KMS-11 (cell line): Measurements from ENCODE around the gene ADAT1.

Experiments
- H2AFZ ChIP-seq: fragments of 200-600 bp; sonication (generic); 2 replicates; pipeline ENCODE4 v1.6.1; 2016; ENCODE audit warnings: antibody characterized with exemption, mixed run types, low read depth
- H3K27ac ChIP-seq: fragments of 200-600 bp; sonication (generic); 2 replicates; pipeline ENCODE4 v1.6.1; 2016; ENCODE audit warnings: mild to moderate bottlenecking, mixed run types
- H3K27me3 ChIP-seq: fragments of 200-600 bp; sonication (generic); 2 replicates; pipeline ENCODE4 v1.6.1; 2017; ENCODE audit warnings: mild to moderate bottlenecking, low read depth, mixed run types, moderate library complexity; ENCODE audit not compliant: insufficient read depth
- H3K36me3 ChIP-seq: fragments of 200-600 bp; sonication (generic); 2 replicates; pipeline ENCODE4 v1.6.1; 2017; ENCODE audit warnings: mild to moderate bottlenecking, mixed run types; ENCODE audit not compliant: insufficient read depth
- H3K4me1 ChIP-seq: fragments of 200-600 bp; sonication (generic); 2 replicates; pipeline ENCODE4 v1.6.1; 2016; ENCODE audit warnings: mild to moderate bottlenecking, low read depth, mixed run types; ENCODE audit not compliant: poor library complexity, severe bottlenecking
- H3K4me2 ChIP-seq: fragments of 200-600 bp; sonication (generic); 2 replicates; pipeline ENCODE4 v1.7.0; 2016; ENCODE audit warnings: mild to moderate bottlenecking, mixed run types
- H3K4me3 ChIP-seq: fragments of 200-600 bp; sonication (generic); IDR thresholded peaks from 2 replicates; pipeline ENCODE4 v1.6.1; 2017; ENCODE audit warnings: low read depth, low read length, mixed read lengths; ENCODE audit not compliant: insufficient read depth
- H3K79me2 ChIP-seq: fragments of 200-600 bp; sonication (generic); 2 replicates; pipeline ENCODE4 v1.6.1; 2016; ENCODE audit warnings: low read depth, mixed run types; ENCODE audit not compliant: insufficient read depth
- H3K9ac ChIP-seq: fragments of 200-600 bp; sonication (generic); 2 replicates; pipeline ENCODE4 v1.6.1; 2016; ENCODE audit warnings: mild to moderate bottlenecking, mixed run types
- H4K20me1 ChIP-seq: fragments of 200-600 bp; sonication (generic); 2 replicates; pipeline ENCODE4 v1.6.1; 2016; ENCODE audit warnings: mild to moderate bottlenecking, mixed run types; ENCODE audit not compliant: insufficient read depth
- CTCF ChIP-seq: fragments of 200-600 bp; sonication (generic); conservative IDR thresholded peaks from 2 replicates; pipeline ENCODE4 v1.6.1; 2017; ENCODE audit warnings: low read depth, mild to moderate bottlenecking, antibody characterized with exemption, low read length, moderate library complexity, mixed read lengths

The ADAT1 gene

DNA sequence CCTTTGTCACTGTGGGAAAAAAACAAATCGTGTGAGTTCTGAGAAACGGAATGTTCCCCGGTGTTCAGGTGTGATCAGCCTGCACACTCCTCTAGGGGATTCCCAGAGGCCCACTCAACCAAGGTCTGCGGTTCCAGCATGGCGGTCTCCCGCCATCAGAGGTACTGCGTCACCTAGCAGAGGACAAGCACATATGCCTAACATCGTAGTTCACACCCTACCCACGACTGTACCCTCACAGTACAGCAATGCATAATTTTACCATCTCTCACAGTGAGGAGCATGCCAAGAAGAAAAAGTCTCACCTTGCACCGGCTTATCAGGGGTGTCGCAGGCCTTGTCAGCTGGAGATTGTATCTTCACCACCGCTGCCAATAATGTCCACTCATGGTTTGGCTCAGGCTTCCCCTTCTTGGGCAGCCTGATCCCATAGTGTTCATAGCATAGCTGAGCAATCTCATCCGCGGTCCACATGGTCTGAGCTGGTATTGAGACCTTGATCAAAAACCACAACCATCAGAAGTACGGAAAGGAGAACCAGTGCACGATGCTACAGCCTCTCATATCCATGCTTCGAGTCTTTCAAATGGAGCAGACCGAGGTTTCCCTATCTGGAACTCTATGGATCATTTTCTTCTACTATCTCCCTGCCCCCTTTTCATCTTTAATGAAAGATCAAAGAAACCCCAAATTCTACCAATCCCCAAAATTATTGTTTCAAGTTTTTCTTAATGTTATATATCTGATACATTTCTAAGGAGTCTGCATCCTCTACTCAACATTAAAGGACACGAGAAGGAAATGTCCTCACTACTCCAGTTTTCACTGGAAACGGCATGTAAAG is 2.5 kb downstream of the ADAT1 start:
- peaks cover 6% of the 10 kb centered on the region; the same call in 1 of the 2 replicates for H3K79me2 ChIP-seq
- no peak for TF ChIP-seq CTCF
- H3K4me2 ChIP-seq, result no peak overlapping the region
- no peaks in the 10 kb centered on the region for H3K27me3 ChIP-seq
- no peaks in the 10 kb centered on the region for H4K20me1 ChIP-seq
- peaks cover 13% of the 10 kb centered on the region for H3K4me1 ChIP-seq
- no peak overlapping the region for H3K27ac ChIP-seq
- no peak overlapping the region for H3K9ac ChIP-seq
- H3K4me3 ChIP-seq, result no peak overlapping the region
- H2AFZ ChIP-seq, result no peak overlapping the region
- H3K36me3 ChIP-seq, result no peaks in the 10 kb centered on the region

- TF ChIP-seq CTCF, result no peak
- Histone ChIP-seq H3K36me3 (no peaks in the 10 kb centered on the region), H3K79me2 (peaks cover 6% of the 10 kb centered on the region; the same call in 1 of the 2 replicates), H3K4me3 (no peak overlapping the region), H3K27me3 (no peaks in the 10 kb centered on the region), H3K9ac (no peak overlapping the region), H3K4me1 (peaks cover 13% of the 10 kb centered on the region), H3K4me2 (no peak overlapping the region), H4K20me1 (no peaks in the 10 kb centered on the region), H2AFZ (no peak overlapping the region), H3K27ac (no peak overlapping the region)
Observed at GRCh38 chr16:75618780-75619179, 4.3 kb downstream of the ADAT1 start.

GRCh38 chr16:75617121-75617520 is 6.0 kb downstream of the ADAT1 start:
- Histone ChIP-seq H3K79me2 (peaks cover 5% of the 10 kb centered on the region; the same call in 1 of the 2 replicates), H3K9ac (no peak overlapping the region), H2AFZ (no peak overlapping the region), H3K4me2 (no peak overlapping the region), H3K27ac (no peak overlapping the region), H3K4me1 (peaks cover 9% of the 10 kb centered on the region), H3K4me3 (no peak overlapping the region), H3K27me3 (no peaks in the 10 kb centered on the region), H4K20me1 (no peaks in the 10 kb centered on the region), H3K36me3 (no peaks in the 10 kb centered on the region)
- no peak for TF ChIP-seq CTCF

- TF ChIP-seq CTCF, result no peak
- Histone ChIP-seq H3K4me3 (no peak overlapping the region), H3K4me1 (peaks cover 4% of the 10 kb centered on the region), H3K27me3 (no peaks in the 10 kb centered on the region), H3K27ac (no peak overlapping the region), H3K9ac (no peak overlapping the region), H4K20me1 (no peaks in the 10 kb centered on the region), H3K79me2 (no peaks in the 10 kb centered on the region; the same call in 1 of the 2 replicates), H3K36me3 (no peaks in the 10 kb centered on the region), H3K4me2 (no peak overlapping the region), H2AFZ (no peak overlapping the region)
Observed at GRCh38 chr16:75616521-75617010, 6.5 kb downstream of the ADAT1 start.
